HepG2 (cell line): ENCODE results near the gene TNFRSF25. TPM values are rescaled to one million over a fixed set of nuclear protein-coding genes. Genes with fewer than 3 reads are reported as not detected.

Source experiments
- AKAP8 ChIP-seq: sonication (generic); formaldehyde crosslinking; IDR thresholded peaks from 2 replicates; pipeline ENCODE4 v1.5.1; 2020; ENCODE audit warnings: mild to moderate bottlenecking, missing genetic modification reagents
- ARID2 ChIP-seq: sonication (generic); formaldehyde crosslinking; IDR thresholded peaks from 2 replicates; pipeline ENCODE4 v1.8.1; 2022; ENCODE audit warnings: mild to moderate bottlenecking, missing genetic modification reagents, borderline replicate concordance
- CCAR2 ChIP-seq: fragments of 200-400 bp; formaldehyde crosslinking; optimal IDR thresholded peaks from 2 replicates; pipeline ENCODE3; 2018; ENCODE audit warnings: low read depth, mild to moderate bottlenecking, low read length, moderate library complexity
- ELF1 ChIP-seq: sonication (generic); formaldehyde crosslinking; IDR thresholded peaks from 2 replicates; pipeline ENCODE4 v1.4.0; 2020; ENCODE audit warnings: missing genetic modification reagents
- ELF4 ChIP-seq: sonication (generic); formaldehyde crosslinking; IDR thresholded peaks from 2 replicates; pipeline ENCODE4 v1.5.0; 2020; ENCODE audit warnings: missing genetic modification reagents, mild to moderate bottlenecking, moderate library complexity, borderline replicate concordance
- HNRNPK ChIP-seq: fragments of 200-400 bp; formaldehyde crosslinking; IDR thresholded peaks from 2 replicates; pipeline ENCODE4 v1.6.1; 2018; ENCODE audit warnings: low read length, low read depth, moderate library complexity, mild to moderate bottlenecking; ENCODE audit not compliant: poor library complexity, severe bottlenecking
- KMT2B ChIP-seq: IDR thresholded peaks from 2 replicates; pipeline ENCODE4 v1.6.1; 2016; ENCODE audit warnings: missing genetic modification reagents, missing compliant biosample characterization
- MXI1 ChIP-seq: IDR thresholded peaks from 3 replicates; pipeline ENCODE4 v1.6.1; 2012; ENCODE audit warnings: low read depth, low read length, inconsistent platforms, borderline replicate concordance
- SIN3A ChIP-seq: IDR thresholded peaks from 2 replicates; pipeline ENCODE4 v1.6.1; 2011; ENCODE audit warnings: low read depth, mild to moderate bottlenecking, control low read depth, low read length, borderline replicate concordance
- SRY ChIP-seq: sonication (generic); formaldehyde crosslinking; IDR thresholded peaks from 2 replicates; pipeline ENCODE4 v1.8.0; 2022; ENCODE audit warnings: mild to moderate bottlenecking, missing genetic modification reagents
- ZNF143 ChIP-seq: sonication (generic); formaldehyde crosslinking; IDR thresholded peaks from 2 replicates; pipeline ENCODE4 v1.4.0; 2020; ENCODE audit warnings: missing genetic modification reagents
- ZNF282 ChIP-seq: fragments of 450-650 bp; IDR thresholded peaks from 2 replicates; pipeline ENCODE4 v1.6.1; 2018; ENCODE audit not compliant: partially characterized antibody
- ZNF335 ChIP-seq: sonication (generic); formaldehyde crosslinking; IDR thresholded peaks from 2 replicates; pipeline ENCODE4 v1.4.0; 2020; ENCODE audit warnings: missing genetic modification reagents
- ZNF34 ChIP-seq: sonication (generic); formaldehyde crosslinking; IDR thresholded peaks from 2 replicates; pipeline ENCODE4 v1.4.0; 2020; ENCODE audit warnings: mild to moderate bottlenecking, missing genetic modification reagents, borderline replicate concordance
- ZNF546 ChIP-seq: sonication (generic); formaldehyde crosslinking; conservative IDR thresholded peaks from 2 replicates; pipeline ENCODE4 v1.8.1; 2023; ENCODE audit warnings: mild to moderate bottlenecking, missing genetic modification reagents
- ZNF75D ChIP-seq: sonication (generic); formaldehyde crosslinking; IDR thresholded peaks from 2 replicates; pipeline ENCODE4 v1.8.1; 2023; ENCODE audit warnings: missing genetic modification reagents, mild to moderate bottlenecking, borderline replicate concordance
- polyA plus RNA-seq, 8 experiments: library from polyadenylated mRNA; depleted of rRNA in 3 of 8; stranded (reverse) in 7 of 8; unstranded in 1 of 8; fragments of >200 nt; fragmentation: Illumina TruSeq in 4 of 8; extraction: Trizol in 4 of 8; gene quantifications; 2 replicates each; pipeline versions ENCODE4 v1.2.1 to v1.2.3, GENCODE V29; 2011 to 2016; ENCODE audit warnings: low read depth in 4 of 8, missing spikeins in 1 of 8, mixed read lengths in 1 of 8; ENCODE audit not compliant: insufficient read depth in 1 of 8
- total RNA-seq, 5 experiments: library from RNA; depleted of rRNA; stranded (reverse); fragments of >200 nt; fragmentation: Illumina TruSeq; extraction: Trizol; gene quantifications; 2 replicates each; pipeline ENCODE4 v1.2.3, GENCODE V29; 2016; ENCODE audit warnings: low read depth in 1 of 5
- TF ChIP-seq, protein P1 (sequence below): sonication (generic); formaldehyde crosslinking; IDR thresholded peaks from 2 replicates; pipeline ENCODE4 v1.5.0; 2020; ENCODE audit warnings: mild to moderate bottlenecking, missing genetic modification reagents, borderline replicate concordance
- TF ChIP-seq, protein P2 (sequence below): fragments of 450-650 bp; IDR thresholded peaks from 2 replicates; pipeline ENCODE4 v1.6.1; 2016

The TNFRSF25 gene
- total and polyA plus RNA-seq, 2 of the 13 experiments (the other 11 are each of a cell fraction or from before 2014, with no cell fraction given), result 1.4 to 1.5 TPM

DNA sequence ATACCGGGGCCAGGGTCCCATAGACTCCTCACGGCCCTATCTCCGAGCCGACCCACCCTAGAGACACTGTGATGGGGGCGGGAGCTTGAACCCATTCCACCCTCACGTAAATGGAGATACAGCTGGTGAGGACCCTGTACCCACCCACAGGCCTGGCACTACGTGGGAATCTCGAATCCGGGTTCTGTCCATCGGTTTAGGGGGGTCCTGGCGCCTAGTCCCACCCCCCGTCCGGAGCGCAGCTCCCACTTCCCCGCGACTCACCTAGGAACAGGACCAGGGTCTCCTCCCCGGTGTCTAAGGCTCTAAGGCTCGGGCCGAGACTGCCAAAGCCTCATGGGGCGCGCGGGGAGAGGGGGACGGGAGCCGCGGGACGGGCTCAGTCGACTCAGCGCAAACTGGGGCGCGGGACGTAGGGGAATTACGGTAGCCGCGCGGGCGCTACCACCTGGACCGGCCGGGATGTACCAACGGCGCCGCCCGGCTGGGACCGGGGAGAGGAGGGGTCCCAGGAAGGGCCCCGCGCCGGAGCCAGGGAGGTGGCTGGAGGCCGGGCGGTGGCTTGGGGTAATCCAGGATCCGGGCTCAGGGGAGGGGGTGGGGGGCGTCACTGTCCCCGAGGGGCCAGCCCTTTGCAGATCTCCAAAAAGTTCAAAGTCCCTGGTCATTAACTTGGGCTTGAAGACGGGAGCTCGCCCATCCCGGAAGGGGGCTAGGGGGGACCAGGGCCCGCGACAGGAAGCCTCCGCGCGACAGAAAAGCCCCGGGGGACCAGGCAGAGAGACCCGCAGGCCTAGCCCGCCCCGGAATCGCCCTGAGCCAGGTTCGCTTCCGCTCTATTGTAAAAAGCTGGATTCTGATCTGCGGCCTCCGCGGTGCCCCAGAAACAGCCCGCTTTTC lies 24.5 kb upstream of the TNFRSF25 start (continued):
- TF ChIP-seq, protein P1, sequence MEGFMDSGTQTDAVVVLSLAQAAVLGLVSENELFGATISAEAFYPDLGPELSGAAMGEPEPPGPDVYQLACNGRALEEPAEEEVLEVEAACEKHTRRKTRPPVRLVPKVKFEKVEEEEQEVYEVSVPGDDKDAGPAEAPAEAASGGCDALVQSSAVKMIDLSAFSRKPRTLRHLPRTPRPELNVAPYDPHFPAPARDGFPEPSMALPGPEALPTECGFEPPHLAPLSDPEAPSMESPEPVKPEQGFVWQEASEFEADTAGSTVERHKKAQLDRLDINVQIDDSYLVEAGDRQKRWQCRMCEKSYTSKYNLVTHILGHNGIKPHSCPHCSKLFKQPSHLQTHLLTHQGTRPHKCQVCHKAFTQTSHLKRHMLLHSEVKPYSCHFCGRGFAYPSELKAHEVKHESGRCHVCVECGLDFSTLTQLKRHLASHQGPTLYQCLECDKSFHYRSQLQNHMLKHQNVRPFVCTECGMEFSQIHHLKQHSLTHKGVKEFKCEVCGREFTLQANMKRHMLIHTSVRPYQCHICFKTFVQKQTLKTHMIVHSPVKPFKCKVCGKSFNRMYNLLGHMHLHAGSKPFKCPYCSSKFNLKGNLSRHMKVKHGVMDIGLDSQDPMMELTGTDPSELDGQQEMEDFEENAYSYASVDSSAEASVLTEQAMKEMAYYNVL (CRISPR knock-in tag), result peak; percentile 12; the same call in 1 of the 2 replicates
- TF ChIP-seq, protein P2, sequence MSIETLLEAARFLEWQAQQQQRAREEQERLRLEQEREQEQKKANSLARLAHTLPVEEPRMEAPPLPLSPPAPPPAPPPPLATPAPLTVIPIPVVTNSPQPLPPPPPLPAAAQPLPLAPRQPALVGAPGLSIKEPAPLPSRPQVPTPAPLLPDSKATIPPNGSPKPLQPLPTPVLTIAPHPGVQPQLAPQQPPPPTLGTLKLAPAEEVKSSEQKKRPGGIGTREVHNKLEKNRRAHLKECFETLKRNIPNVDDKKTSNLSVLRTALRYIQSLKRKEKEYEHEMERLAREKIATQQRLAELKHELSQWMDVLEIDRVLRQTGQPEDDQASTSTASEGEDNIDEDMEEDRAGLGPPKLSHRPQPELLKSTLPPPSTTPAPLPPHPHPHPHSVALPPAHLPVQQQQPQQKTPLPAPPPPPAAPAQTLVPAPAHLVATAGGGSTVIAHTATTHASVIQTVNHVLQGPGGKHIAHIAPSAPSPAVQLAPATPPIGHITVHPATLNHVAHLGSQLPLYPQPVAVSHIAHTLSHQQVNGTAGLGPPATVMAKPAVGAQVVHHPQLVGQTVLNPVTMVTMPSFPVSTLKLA, result no peak
- TF ChIP-seq ZNF143 (CRISPR knock-in tag), result no peak
- TF ChIP-seq ELF1 (CRISPR knock-in tag), result peak; percentile 61; the same call in 1 of the 2 replicates
- TF ChIP-seq AKAP8 (CRISPR knock-in tag), result 0 out of 2 replicates have a peak, but pooled peaks have one; percentile 29
- peak; percentile 81 for TF ChIP-seq HNRNPK
- 0 out of 2 replicates have a peak, but pooled peaks have one; percentile 11 for TF ChIP-seq SIN3A
- peak; percentile 34; the same call in 1 of the 2 replicates for TF ChIP-seq KMT2B (CRISPR knock-in tag)
- TF ChIP-seq ZNF34 (CRISPR knock-in tag), result 0 out of 2 replicates have a peak, but pooled peaks have one; percentile 80
- TF ChIP-seq ZNF75D, result no peak
- no peak for TF ChIP-seq ZNF335 (CRISPR knock-in tag)
- peak; percentile 54; the same call in 1 of the 2 replicates for TF ChIP-seq ZNF546 (CRISPR knock-in tag)
- no peak for TF ChIP-seq ZNF282
- peak; percentile 84; the same call in 1 of the 2 replicates for TF ChIP-seq ELF4 (CRISPR knock-in tag)
- TF ChIP-seq CCAR2, result no peak
- peak; percentile 80 for TF ChIP-seq ARID2 (CRISPR knock-in tag)
- TF ChIP-seq SRY (CRISPR knock-in tag), result 0 out of 2 replicates have a peak, but pooled peaks have one; percentile 51
- 0 out of 3 replicates have a peak, but pooled peaks have one; percentile 36 for TF ChIP-seq MXI1
